IPS-20b (cell line): ENCODE results near the gene CETP.

ENCODE experiments used
- H3K27ac ChIP-seq: one replicate; pipeline ENCODE4 v1.5.1; 2013; ENCODE audit warnings: low read length
- H3K27me3 ChIP-seq: 2 replicates; pipeline ENCODE4 v1.6.1; 2013; ENCODE audit warnings: mild to moderate bottlenecking, low read length, inconsistent platforms; ENCODE audit not compliant: insufficient read depth
- H3K36me3 ChIP-seq: 2 replicates; pipeline ENCODE4 v1.6.1; 2013; ENCODE audit warnings: low read depth, mild to moderate bottlenecking, inconsistent platforms, low read length, moderate library complexity; ENCODE audit not compliant: insufficient read depth
- H3K4me1 ChIP-seq: 2 replicates; pipeline ENCODE4 v1.6.1; 2013; ENCODE audit warnings: mild to moderate bottlenecking, control low read depth, inconsistent platforms, low read length, moderate library complexity; ENCODE audit not compliant: insufficient read depth
- H3K4me3 ChIP-seq: 2 replicates; pipeline ENCODE4 v1.5.1; 2013; ENCODE audit warnings: mild to moderate bottlenecking, low read length, inconsistent platforms
- H3K9ac ChIP-seq: 2 replicates; pipeline ENCODE4 v1.6.1; 2013; ENCODE audit warnings: low read depth, mild to moderate bottlenecking, inconsistent platforms, low read length, moderate library complexity
- H3K9me3 ChIP-seq: 2 replicates; pipeline ENCODE4 v1.6.1; 2013; ENCODE audit warnings: mild to moderate bottlenecking, low read depth, low read length, inconsistent platforms; ENCODE audit not compliant: insufficient read depth

CETP gene

GRCh38 chr16:56938664-56939513 lies 22.9 kb upstream of the CETP start:
- no peaks in the 10 kb centered on the region for H3K9me3 ChIP-seq
- no peak overlapping the region for H3K4me3 ChIP-seq
- H3K36me3 ChIP-seq, result peaks cover 89% of the 10 kb centered on the region
- H3K4me1 ChIP-seq, result 0 out of 2 replicates have a peak, but pooled peaks cover 4% of the 10 kb centered on the region
- H3K27me3 ChIP-seq, result no peaks in the 10 kb centered on the region
- H3K27ac ChIP-seq, result no peak overlapping the region
- H3K9ac ChIP-seq, result no peak overlapping the region

GRCh38 chr16:56939801-56940200 lies 21.9 kb upstream of the CETP start:
- no peaks in the 10 kb centered on the region for H3K4me1 ChIP-seq
- no peaks in the 10 kb centered on the region for H3K9me3 ChIP-seq
- no peaks in the 10 kb centered on the region for H3K27me3 ChIP-seq
- H3K36me3 ChIP-seq, result peaks cover 98% of the 10 kb centered on the region
- H3K9ac ChIP-seq, result no peak overlapping the region
- H3K27ac ChIP-seq, result no peak overlapping the region
- H3K4me3 ChIP-seq, result no peak overlapping the region

GRCh38 chr16:56941092-56941491 lies 20.7 kb upstream of the CETP start:
- peaks cover 93% of the 10 kb centered on the region for H3K36me3 ChIP-seq

GRCh38 chr16:56941856-56942331 lies 19.9 kb upstream of the CETP start:
- no peaks in the 10 kb centered on the region for H3K27me3 ChIP-seq
- no peaks in the 10 kb centered on the region for H3K4me1 ChIP-seq
- no peak overlapping the region for H3K27ac ChIP-seq
- H3K36me3 ChIP-seq, result peaks cover 85% of the 10 kb centered on the region
- H3K9ac ChIP-seq, result no peak overlapping the region
- no peaks in the 10 kb centered on the region for H3K9me3 ChIP-seq
- no peak overlapping the region for H3K4me3 ChIP-seq

More at GRCh38 chr16:56941092-56941491, 20.7 kb upstream of the CETP start:
- Histone ChIP-seq H3K27me3 (no peaks in the 10 kb centered on the region), H3K27ac (no peak overlapping the region), H3K9ac (no peak overlapping the region), H3K4me3 (no peak overlapping the region), H3K4me1 (no peaks in the 10 kb centered on the region), H3K9me3 (no peaks in the 10 kb centered on the region)

- Histone ChIP-seq H3K9ac (no peak overlapping the region), H3K4me1 (no peaks in the 10 kb centered on the region), H3K4me3 (no peak overlapping the region), H3K27ac (no peak overlapping the region), H3K27me3 (no peaks in the 10 kb centered on the region), H3K36me3 (peaks cover 66% of the 10 kb centered on the region), H3K9me3 (no peaks in the 10 kb centered on the region)
These were observed 17.9 kb upstream of the CETP start for GRCh38 chr16:56943761-56944375.

- Histone ChIP-seq H3K27ac (no peak overlapping the region), H3K36me3 (peaks cover 53% of the 10 kb centered on the region), H3K9me3 (no peaks in the 10 kb centered on the region), H3K27me3 (no peaks in the 10 kb centered on the region), H3K4me3 (no peak overlapping the region), H3K9ac (no peak overlapping the region), H3K4me1 (no peaks in the 10 kb centered on the region)
These were observed 16.6 kb upstream of the CETP start for GRCh38 chr16:56944954-56945839.

GRCh38 chr16:56945847-56946527 lies 15.8 kb upstream of the CETP start:
- no peaks in the 10 kb centered on the region for H3K27me3 ChIP-seq
- H3K4me3 ChIP-seq, result no peak overlapping the region
- peaks cover 46% of the 10 kb centered on the region for H3K36me3 ChIP-seq
- no peaks in the 10 kb centered on the region for H3K9me3 ChIP-seq
- H3K27ac ChIP-seq, result no peak overlapping the region
- no peaks in the 10 kb centered on the region for H3K4me1 ChIP-seq
- no peak overlapping the region for H3K9ac ChIP-seq

- peaks cover 36% of the 10 kb centered on the region for H3K36me3 ChIP-seq
- no peak overlapping the region for H3K27ac ChIP-seq
- H3K4me3 ChIP-seq, result no peak overlapping the region
- H3K4me1 ChIP-seq, result no peaks in the 10 kb centered on the region
- H3K9ac ChIP-seq, result no peak overlapping the region
- H3K9me3 ChIP-seq, result no peaks in the 10 kb centered on the region
- no peaks in the 10 kb centered on the region for H3K27me3 ChIP-seq
These were observed 14.8 kb upstream of the CETP start for GRCh38 chr16:56946767-56947603.

GRCh38 chr16:56947604-56947995 lies 14.2 kb upstream of the CETP start:
- H3K4me1 ChIP-seq, result no peaks in the 10 kb centered on the region
- H3K4me3 ChIP-seq, result no peak overlapping the region
- no peak overlapping the region for H3K9ac ChIP-seq
- no peaks in the 10 kb centered on the region for H3K9me3 ChIP-seq
- H3K27ac ChIP-seq, result no peak overlapping the region
- no peaks in the 10 kb centered on the region for H3K27me3 ChIP-seq
- peaks cover 30% of the 10 kb centered on the region for H3K36me3 ChIP-seq

GRCh38 chr16:56948234-56948633 lies 13.5 kb upstream of the CETP start:
- Histone ChIP-seq H3K4me1 (no peaks in the 10 kb centered on the region), H3K4me3 (no peak overlapping the region), H3K36me3 (peaks cover 23% of the 10 kb centered on the region), H3K27ac (no peak overlapping the region), H3K27me3 (no peaks in the 10 kb centered on the region), H3K9ac (no peak overlapping the region), H3K9me3 (no peaks in the 10 kb centered on the region)
